ENCODE results near the gene MAD1L1.

MAD1L1 gene

GRCh38 chr7:2218444-2218785, 14.3 kb downstream of the MAD1L1 start:
- no peak for DNase-seq (ENCODE audit: low read depth)

DNA sequence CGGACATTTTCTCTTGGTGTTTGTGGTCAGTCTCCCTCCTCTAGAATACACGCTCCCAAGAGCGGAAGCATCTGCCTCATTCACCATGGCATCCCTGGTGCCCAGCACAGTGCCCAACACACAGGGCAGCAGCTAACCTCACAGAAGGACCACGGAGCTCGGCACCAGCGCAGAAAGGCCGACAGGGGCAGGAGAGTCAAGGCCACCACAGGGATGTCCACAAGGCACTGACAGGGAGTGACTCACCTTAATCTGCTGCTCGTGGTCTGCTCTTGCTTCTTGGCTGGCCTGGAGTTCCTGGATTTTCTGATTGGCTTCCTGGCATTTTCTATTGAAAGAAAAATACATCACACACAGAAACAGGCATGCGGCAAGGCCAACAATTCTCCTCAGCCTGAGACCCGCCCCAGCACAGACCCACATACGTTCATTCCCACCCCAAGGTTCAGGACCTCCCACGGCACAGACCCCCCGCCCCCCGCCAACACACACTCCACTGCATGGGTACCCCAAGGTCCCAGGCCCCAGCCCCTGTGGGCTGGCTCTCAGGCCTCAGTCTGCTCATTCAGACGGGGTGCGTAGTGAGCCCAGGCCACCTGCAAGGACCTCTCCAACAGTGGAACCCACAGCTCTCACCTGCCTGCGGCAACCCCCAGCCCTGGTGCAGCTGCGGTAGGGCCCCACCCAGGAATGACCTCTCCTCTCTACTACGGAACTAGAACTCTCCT, 14.9 kb downstream of the MAD1L1 start:
- DNase-seq (ENCODE audit: low read depth): no peak

DNA sequence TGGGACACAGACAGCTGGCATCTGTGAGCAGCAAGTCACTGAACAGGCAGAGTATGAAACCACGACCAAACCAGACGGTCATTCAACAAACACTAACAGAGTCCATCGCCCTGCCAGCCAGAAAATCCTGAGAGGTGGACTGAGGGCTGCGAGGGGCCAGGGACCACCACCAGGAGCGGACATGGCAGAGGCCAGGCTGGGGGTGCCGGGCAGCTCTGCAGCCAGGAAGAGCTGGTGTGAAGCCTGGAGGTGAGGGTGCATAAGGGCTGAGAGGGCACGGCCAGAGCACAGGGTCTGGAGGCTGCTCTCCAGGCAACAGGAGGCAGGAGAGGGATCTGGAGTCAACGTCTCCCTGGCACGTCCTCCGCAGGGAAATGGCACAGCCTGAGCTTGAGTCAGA, 15.5 kb downstream of the MAD1L1 start:
- no peak for DNase-seq (ENCODE audit: low read depth)

- no peak for DNase-seq (ENCODE audit: low read depth)
Observed at GRCh38 chr7:2215851-2216250, 16.9 kb downstream of the MAD1L1 start.

GRCh38 chr7:2214636-2215035, 18.1 kb downstream of the MAD1L1 start:
- no peak for DNase-seq (ENCODE audit: low read depth)

DNA sequence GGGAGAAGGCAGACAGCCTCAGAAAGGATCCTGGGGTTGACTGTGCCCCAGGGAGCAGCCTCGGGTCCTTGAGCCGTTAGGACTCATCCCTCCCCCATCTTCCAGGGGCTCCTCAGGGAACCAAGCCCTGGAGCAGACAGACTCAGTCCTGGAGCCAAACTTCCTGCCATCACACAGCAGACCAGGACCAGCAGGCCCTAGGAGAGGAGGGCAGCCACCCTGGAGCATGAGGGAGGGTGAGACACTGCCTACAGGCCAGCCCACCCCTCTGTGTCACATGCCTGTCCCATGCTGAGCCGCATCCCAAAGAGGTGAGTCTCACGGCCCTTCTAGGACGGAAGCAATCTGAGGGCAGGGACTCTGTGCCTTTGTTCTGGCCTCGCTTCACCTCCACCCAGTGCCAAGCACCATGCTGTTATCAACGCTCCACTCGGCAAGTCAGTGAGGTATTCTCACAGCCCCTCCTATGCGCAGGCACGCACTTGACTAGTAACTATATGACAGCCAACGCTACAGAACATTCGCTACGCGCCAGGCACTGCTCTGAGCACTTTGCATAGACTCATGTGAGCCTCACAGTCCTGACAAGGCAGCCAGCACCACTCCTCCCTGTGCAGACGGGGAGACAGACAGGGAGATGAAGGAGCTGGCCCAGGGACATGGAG, 19.1 kb downstream of the MAD1L1 start:
- DNase-seq (ENCODE audit: low read depth): no peak

DNA sequence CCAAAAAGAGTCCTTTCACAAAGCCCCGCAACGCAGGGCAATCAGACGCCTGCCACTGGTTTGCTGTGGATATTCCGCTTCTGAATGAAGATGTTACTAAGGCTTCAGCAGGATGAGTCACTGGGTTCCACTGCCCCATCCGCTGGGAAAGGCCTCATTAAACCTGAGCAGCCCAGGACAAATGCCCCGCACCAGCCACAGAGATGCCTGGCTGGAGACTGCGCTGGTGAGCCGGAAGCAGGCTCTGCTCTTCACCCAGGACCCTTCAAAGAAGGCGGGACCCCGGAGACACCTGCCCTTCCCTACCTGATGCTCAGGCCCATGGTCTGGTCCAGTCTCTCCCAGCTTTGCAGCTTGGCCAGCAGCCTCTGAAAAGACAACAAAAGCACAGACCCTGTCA, 19.8 kb downstream of the MAD1L1 start:
- DNase-seq (ENCODE audit: low read depth): no peak

- no peak for DNase-seq (ENCODE audit: low read depth)
Observed at GRCh38 chr7:2211926-2212325, 20.8 kb downstream of the MAD1L1 start.

DNA sequence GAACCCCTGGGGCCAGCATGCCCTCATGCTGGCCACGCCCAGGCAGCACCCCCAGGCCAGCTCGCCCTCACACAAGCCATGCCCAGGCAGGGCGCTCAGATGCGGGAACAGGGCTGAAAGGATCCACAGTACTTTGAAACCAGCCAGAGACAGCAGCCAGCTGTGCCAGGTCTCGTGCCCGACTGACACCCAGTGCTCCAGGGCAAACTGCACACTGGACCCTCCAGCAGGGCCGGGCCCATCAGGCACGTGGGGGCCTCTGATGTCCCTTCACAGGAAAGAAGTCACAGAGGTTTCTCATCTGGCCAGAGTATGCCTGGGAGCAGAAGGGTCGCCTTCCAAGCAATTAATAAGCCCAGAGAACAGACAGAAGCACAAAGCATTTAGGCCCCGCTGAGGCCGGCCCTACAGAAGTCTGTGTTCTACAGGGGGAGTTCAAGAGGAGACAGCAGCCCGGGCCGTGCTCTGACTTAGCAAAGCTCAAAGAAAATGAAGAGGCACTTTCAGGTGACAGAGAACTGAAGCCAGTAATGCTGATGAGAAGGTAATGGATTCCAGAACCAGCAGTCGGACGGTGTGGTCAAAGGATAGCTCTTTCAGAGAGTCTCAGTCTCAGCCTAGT, 21.4 kb downstream of the MAD1L1 start:
- DNase-seq (ENCODE audit: low read depth): no peak

DNA sequence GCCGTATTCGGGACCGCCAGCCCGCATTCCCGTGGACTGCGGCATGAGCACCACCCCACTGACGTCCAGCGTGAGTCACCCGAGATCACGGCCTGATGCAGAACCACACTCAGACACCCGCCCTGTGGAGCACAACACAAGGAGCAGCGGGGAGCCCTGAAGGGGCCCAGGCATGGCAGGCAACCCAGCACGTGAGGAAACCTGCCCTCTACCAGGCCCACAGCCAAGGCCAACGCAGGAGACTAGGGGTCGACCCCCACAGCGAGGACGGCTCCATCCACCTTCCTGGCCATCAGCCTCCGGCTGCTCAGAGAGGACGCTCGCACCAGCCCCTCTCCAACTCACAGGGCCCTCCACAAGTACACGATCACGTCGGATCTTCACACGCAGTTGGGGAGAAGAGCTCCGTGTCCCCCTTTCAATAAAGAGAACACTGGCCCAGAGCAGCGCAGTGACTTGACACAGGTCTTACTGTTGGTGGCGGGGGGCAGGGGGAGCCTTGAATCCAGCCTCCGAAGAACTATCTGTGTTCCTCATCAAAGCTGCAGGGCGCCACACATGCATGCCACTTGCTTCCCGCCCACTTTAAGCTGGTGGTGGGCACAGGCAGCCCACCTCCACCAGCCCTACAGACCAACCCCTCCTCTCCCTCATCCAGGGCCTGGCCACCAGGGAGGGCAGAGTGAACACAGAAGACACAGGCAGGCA, 22.0 kb downstream of the MAD1L1 start:
- no peak for DNase-seq (ENCODE audit: low read depth)

GRCh38 chr7:2209961-2210323, 22.8 kb downstream of the MAD1L1 start:
- no peak for DNase-seq (ENCODE audit: low read depth)

DNA sequence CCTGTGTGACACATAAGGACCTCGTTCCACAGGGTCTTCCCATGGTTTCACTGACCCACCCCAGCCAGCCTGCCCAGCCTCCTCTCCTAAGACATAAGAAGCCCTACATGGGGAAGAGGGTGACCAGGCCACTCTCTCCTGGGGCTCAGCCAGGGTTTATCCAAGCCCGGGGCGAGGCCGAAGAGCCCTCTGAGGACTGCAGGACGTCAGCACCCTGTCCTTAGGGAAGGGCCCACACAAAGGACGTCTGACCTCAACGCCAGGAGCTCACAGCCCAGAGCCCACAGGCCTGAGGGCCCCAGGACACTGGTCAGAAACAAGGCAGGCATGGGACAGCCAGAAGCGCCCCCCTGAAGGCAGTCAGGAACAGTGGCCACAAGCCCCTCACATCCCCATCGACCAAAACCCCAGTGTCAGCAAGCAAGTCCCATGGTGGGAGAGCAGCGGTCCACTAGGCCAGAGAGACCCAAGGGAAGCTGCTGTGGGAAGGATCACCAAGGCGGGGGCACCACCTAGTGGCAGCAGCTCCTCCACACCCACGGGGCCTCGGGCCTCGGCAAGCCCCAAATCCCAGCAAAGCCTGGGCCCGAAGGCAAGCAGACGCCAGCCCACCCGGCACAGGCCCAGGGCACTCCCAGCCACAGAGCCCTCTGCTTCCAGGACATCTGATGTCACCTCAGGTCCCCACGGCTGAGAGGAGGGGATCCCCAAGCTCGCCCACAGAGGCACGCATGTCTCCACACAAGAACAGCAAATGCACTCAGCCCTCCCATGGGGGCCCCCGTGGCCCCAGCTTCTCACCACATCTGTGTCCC, 23.4 kb downstream of the MAD1L1 start:
- no peak for DNase-seq (ENCODE audit: low read depth)

GRCh38 chr7:2208712-2209111, 24.0 kb downstream of the MAD1L1 start:
- DNase-seq (ENCODE audit: low read depth): no peak

DNA sequence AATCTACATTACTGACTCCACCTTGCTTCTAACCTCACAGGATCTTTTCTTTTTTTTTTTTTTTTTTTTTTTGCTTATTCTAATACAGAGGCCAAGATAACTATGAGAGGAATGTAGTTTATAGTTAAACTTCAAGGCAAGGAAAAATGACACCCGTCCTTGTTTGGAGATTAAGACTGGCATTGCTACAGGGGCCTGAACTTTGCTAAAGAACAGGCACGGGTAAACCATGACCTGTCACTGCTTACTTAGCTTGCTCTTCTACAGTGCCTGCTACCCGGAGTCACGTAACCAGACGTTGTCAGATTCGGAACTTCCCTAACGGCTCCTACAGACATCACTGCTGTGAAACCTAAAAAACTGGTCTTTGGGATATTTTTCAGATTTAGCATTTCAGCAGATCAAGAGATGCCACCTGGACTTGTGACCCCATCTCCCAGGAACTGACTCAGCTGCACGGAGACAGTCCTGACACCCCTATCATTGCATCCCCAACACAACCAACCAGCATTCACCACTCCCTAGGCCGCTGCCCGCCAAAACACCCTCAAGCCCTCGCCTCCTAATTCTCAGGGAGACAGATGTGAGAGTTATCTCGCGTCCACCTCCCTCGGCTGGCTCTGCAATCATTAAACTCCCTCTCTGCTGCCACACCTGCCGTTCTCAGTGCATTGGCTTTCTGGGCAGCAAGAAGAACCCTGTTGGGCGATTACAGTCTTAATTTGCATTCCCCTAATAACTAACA, 27.5 kb downstream of the MAD1L1 start:
- DNase-seq (ENCODE audit: low read depth): no peak

- DNase-seq (ENCODE audit: low read depth): no peak
Observed at GRCh38 chr7:2204446-2204845, 28.3 kb downstream of the MAD1L1 start.

GRCh38 chr7:2203766-2204300, 28.9 kb downstream of the MAD1L1 start:
- DNase-seq (ENCODE audit: low read depth): no peak

DNA sequence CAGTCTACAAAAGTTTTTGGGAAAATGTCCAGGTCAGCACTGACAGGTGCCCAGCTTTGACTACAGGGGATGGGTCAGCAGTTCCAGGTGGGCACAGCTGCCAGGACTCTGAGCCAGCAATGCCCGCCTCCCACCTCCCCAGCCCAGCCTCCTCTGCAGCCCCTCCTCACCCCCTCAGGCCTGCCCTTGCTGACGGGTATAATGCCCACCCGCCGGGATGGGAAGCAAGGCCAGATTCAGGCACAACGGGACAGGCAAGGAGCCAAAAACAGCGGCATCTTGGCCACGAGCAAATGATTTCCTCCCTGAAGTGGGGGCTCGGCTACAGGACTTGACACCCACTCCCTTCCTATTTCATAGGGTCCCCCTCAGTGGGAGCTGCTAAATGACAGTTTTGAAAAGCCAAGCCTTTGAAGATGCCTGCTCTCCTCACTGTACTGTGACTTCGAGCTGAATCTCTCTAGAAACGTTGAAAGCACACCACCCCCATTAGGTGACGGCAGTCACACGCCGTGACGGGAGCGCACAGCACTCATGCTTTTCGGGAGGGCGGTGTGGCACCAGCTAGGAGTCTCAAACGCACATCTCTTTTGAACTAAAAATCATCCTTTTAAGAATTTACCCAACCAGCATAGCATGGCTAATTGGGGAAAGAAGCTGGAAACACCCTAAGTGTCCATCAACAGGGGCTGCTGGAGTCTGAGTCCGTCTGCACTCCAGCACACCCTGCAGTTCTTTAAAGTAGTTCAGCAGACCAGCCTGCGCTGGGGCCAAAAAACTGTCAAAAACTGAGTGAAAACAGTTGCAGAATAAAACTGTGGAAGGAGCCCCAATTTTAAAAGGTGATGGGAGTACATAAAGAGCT, 29.6 kb downstream of the MAD1L1 start:
- DNase-seq (ENCODE audit: low read depth): no peak

DNA sequence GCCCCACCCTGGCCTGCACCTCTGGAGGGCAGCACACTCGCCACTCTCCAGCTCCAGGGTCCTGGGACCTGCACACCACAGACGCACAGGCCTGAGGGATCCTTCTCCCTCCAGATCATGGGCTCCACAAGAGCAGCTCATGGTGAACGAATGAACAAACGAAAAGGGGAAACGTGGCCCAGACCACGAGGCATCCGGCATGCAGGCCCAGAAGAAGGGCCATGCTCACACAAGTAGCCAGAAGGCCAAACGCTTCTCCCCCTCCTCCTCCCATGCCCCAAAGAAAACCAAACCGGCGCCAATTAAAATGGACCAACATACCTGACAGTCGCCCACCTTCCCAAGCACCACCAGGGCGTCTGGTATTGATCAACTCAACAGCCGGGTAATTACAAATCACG, 30.4 kb downstream of the MAD1L1 start:
- no peak for DNase-seq (ENCODE audit: low read depth)

GRCh38 chr7:2201686-2202360, 30.9 kb downstream of the MAD1L1 start:
- DNase-seq (ENCODE audit: low read depth): no peak
